ENCODE data around the gene GTF2IRD1. TPM values are rescaled to one million over a fixed set of nuclear protein-coding genes. Genes with fewer than 3 reads are reported as not detected.
"Not testable (repeated sequence)": the region's sequence is repeated elsewhere in the genome, so short reads cannot be mapped to it uniquely, and the experiment has no call there.

The GTF2IRD1 gene
- total RNA-seq, 1 donor from 2014 or later, result 16.3 TPM

DNA sequence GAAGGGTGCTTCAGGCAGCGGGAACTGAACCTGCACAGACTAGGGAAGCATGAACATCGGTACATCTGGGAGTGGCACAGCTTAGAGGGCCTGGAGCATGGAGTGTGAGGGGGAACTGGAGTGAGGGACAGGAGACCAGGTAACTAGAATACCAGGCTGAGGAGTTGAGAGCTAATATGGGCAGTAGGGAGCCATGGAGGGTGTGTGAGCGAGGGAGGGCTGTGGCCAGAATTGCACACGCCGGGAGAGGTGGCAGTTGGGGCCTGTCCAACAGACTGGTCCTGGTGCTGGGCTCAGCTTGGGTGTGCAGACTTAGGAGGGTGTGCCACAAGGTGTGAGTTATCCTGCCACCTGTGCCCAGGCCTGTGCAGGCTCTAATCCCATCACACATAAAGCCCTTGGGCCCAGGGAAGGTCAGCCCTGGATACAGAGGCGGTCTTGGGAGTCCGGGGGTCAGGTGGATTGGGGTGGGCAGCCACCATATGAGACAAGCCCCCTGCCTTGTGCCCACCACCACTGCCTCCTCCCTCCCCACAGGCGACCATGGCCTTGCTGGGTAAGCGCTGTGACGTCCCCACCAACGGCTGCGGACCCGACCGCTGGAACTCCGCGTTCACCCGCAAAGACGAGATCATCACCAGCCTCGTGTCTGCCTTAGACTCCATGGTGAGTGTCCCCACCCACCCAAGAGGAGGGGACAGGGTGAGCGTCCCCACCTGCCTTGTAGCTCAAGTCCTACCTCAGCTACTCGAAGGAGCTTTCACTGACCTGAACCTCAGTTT is 54.0 kb downstream of the GTF2IRD1 start:
- Histone ChIP-seq H3K4me3 (no peak overlapping the region), H3K27ac (no peak overlapping the region), H3K4me1 (no peaks in the 10 kb centered on the region), H3K9me3 (no peaks in the 10 kb centered on the region), H3K36me3 (peaks cover 5% of the 10 kb centered on the region), H3K27me3 (ENCODE audit: low read depth) (no peaks in the 10 kb centered on the region)
- DNase-seq, result no peak
- no peak for TF ChIP-seq CTCF (IDR thresholded peaks at IDR 0.05)
- intact Hi-C loops (cut with DNase I), result no loop called here
- no peak for ATAC-seq

DNA sequence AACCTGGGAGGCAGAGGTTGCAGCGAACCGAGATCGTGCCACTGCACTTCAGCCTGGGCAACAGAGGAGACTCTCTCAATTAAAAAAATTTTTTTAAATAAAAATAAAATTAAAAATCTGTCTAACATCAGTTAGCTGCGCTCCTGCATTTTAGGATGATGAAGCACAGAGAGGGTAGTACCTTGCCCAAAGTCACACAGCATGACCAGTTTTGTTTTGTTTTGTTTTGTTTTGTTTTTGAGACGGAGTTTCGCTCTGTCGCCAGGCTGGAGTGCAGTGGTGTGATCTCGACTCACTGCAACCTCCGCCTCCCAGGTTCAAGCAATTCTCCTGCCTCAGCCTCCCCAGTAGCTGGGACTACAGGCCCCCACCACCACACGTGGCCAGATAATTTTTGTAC is 55.7 kb downstream of the GTF2IRD1 start:
- H3K36me3 ChIP-seq, result peaks cover 17% of the 10 kb centered on the region

GRCh38 chr7:74511345-74511744 is 57.6 kb downstream of the GTF2IRD1 start:
- Histone ChIP-seq H3K36me3 (peaks cover 24% of the 10 kb centered on the region), H3K4me3 (no peak overlapping the region), H3K9me3 (no peaks in the 10 kb centered on the region), H3K27ac (no peak overlapping the region), H3K4me1 (no peaks in the 10 kb centered on the region), H3K27me3 (ENCODE audit: low read depth) (no peaks in the 10 kb centered on the region)
- ATAC-seq (no peak), DNase-seq (no peak)
- intact Hi-C loops (cut with DNase I), result no loop called here
- no peak for TF ChIP-seq CTCF (IDR thresholded peaks at IDR 0.05)

More for the DNA sequence above, 55.7 kb downstream of the GTF2IRD1 start:
- H3K9me3 ChIP-seq; intact Hi-C loops (cut with DNase I); DNase-seq; H3K27me3 ChIP-seq (ENCODE audit: low read depth); H3K27ac ChIP-seq; H3K4me3 ChIP-seq; H3K4me1 ChIP-seq; ATAC-seq: not testable (repeated sequence)

GRCh38 chr7:74512762-74513161 is 59.1 kb downstream of the GTF2IRD1 start:
- H3K4me1 ChIP-seq, result no peaks in the 10 kb centered on the region
- no peak overlapping the region for H3K4me3 ChIP-seq
- DNase-seq (no peak), ATAC-seq (no peak)
- intact Hi-C loops (cut with DNase I), result no loop called here
- peaks cover 25% of the 10 kb centered on the region for H3K36me3 ChIP-seq
- no peak for TF ChIP-seq CTCF (IDR thresholded peaks at IDR 0.05)
- no peaks in the 10 kb centered on the region for H3K27me3 ChIP-seq (ENCODE audit: low read depth)
- H3K27ac ChIP-seq, result no peak overlapping the region
- H3K9me3 ChIP-seq, result no peaks in the 10 kb centered on the region

GRCh38 chr7:74514131-74514591 is 60.5 kb downstream of the GTF2IRD1 start:
- H3K4me1 ChIP-seq, result no peaks in the 10 kb centered on the region
- TF ChIP-seq CTCF (IDR thresholded peaks at IDR 0.05), result no peak
- no peaks in the 10 kb centered on the region for H3K9me3 ChIP-seq
- peaks cover 34% of the 10 kb centered on the region for H3K36me3 ChIP-seq
- ATAC-seq (no peak), DNase-seq (no peak)
- H3K27me3 ChIP-seq (ENCODE audit: low read depth), result no peaks in the 10 kb centered on the region
- intact Hi-C loops (cut with DNase I), result no loop called here
- H3K27ac ChIP-seq, result no peak overlapping the region
- no peak overlapping the region for H3K4me3 ChIP-seq

GRCh38 chr7:74515276-74515675 is 61.6 kb downstream of the GTF2IRD1 start:
- Histone ChIP-seq H3K36me3 (peaks cover 45% of the 10 kb centered on the region), H3K4me1 (no peaks in the 10 kb centered on the region), H3K9me3 (no peaks in the 10 kb centered on the region), H3K27me3 (ENCODE audit: low read depth) (no peaks in the 10 kb centered on the region), H3K27ac (no peak overlapping the region), H3K4me3 (no peak overlapping the region)
- intact Hi-C loops (cut with DNase I), result no loop called here
- ATAC-seq, result no peak
- no peak for DNase-seq
- no peak for TF ChIP-seq CTCF (IDR thresholded peaks at IDR 0.05)

All from lower lobe of right lung (tissue), 2 donors.